ENCODE results near the gene PIK3R1. TPM values are rescaled to one million over a fixed set of nuclear protein-coding genes. Genes with fewer than 3 reads are reported as not detected.

The PIK3R1 gene
- polyA plus RNA-seq, 1 donor: 61.7 TPM

DNA sequence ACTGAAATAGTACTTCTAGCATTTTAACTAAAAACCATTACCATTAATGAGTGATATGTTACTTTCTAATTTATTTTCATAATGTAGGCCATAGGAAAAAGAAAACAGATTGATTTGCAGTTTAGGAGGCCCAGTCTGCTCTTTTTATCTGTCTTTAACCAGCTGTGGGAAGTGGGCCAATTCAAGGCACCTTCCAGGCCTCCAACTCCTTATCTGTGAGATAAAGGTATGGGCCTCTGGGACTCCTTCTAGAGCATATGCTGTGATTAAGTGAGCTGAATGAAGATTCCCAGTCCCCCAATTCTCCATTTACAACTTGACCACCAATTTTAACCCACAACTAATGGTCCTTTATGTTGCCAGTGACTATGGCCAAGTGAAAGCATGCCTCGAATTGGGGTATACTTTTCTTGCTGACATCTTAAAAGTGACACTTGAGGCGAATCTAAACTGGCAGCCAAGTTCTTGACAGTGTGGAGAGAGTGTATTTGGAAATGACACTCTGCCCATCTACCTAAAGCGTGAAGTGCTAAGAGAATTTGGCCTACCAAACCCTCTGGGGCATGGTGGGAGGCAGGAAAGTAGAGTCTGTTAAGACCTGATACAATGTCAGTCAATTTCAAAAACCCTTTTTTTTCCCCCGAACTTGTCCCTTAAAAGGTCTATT, 88.3 kb downstream of the PIK3R1 start:
- Histone ChIP-seq H3K36me3 (ENCODE audit: control insufficient read depth, insufficient read depth, low read length) (peaks cover 16% of the 10 kb centered on the region), H3K4me1 (ENCODE audit: control insufficient read depth, insufficient read depth, low read length) (peaks cover 18% of the 10 kb centered on the region), H3K9me3 (ENCODE audit: control insufficient read depth, low read depth, low read length) (no peaks in the 10 kb centered on the region), H3K27ac (ENCODE audit: low read length) (peak overlapping the region; percentile 23), H3K4me3 (ENCODE audit: low read length) (no peak overlapping the region), H3K27me3 (ENCODE audit: control insufficient read depth, insufficient read depth, low read length) (no peaks in the 10 kb centered on the region)
- WGBS (ENCODE audit: insufficient coverage, low lambda C conversion rate): 17% methylated on average over 1 of the region's 4 CpGs
- DNase-seq: peak; percentile 33 to 67

DNA sequence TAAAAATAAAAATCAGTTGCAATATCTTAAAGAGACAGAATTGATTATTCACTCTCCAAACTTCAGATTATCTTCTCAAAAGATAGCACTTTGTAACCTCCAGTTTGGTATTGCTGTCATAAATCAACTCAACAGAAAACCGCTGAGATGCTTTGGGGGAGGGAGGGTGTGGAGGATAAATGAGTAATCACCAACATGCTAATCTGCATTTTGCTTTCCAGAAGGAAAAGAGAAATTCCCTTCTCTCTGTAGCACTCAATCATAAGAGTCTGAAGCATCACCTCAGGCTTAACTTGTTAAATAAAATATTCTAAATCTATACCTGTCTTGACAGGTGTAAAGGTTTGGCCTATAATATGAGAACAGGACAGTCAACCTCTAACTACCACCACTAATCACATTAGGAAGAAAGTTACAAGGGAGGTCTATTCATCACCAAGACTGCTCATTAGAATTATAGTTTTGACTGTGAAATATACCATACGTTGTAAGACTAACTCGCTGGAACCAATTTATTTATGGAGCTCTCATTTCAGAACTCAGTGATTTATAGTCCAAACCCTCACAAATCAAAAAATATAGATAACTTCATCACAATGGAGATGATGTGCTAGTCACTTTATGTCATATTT, 89.0 kb downstream of the PIK3R1 start:
- peaks cover 11% of the 10 kb centered on the region for H3K36me3 ChIP-seq (ENCODE audit: control insufficient read depth, insufficient read depth, low read length)
- DNase-seq: peak; percentile 26 to 60
- peak overlapping the region; percentile 23 for H3K27ac ChIP-seq (ENCODE audit: low read length)
- no peaks in the 10 kb centered on the region for H3K27me3 ChIP-seq (ENCODE audit: control insufficient read depth, insufficient read depth, low read length)
- no CpG with 5 or more reads among the region's 3 CpGs for WGBS (ENCODE audit: insufficient coverage, low lambda C conversion rate)
- H3K4me3 ChIP-seq (ENCODE audit: low read length): no peak overlapping the region
- peaks cover 18% of the 10 kb centered on the region for H3K4me1 ChIP-seq (ENCODE audit: control insufficient read depth, insufficient read depth, low read length)
- no peaks in the 10 kb centered on the region for H3K9me3 ChIP-seq (ENCODE audit: control insufficient read depth, low read depth, low read length)

DNA sequence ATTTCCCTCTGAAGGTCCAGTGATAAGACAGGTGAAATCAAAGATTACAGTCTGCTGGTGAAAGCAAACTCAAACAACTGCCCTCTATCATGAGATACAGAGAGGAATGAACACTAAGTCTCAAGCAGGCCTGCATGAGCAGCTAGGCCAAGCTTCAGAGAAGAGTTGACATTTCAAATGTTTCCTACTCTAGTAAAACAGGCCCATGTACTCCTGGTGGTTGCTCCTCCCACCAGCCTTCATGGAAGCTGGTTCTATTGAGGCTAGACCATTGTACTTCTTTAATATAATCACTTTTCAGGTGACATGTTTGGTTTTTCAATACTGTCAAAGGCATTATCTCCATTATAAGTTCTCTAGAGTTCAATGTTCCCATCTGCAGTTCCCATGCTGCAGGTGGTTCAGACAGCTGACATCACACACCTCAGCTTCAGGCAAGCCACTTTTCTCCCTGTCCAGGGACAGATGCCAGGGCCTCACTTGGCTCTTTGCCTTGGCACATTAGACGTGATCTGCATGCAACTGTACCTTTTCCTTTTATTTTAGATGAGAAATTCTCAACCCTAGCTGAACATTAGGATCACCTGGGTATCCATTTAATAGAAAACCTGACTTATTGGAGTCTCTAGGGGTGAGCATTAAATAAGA, 89.8 kb downstream of the PIK3R1 start:
- Histone ChIP-seq H3K36me3 (ENCODE audit: control insufficient read depth, insufficient read depth, low read length) (peaks cover 5% of the 10 kb centered on the region), H3K27ac (ENCODE audit: low read length) (no peak overlapping the region), H3K4me1 (ENCODE audit: control insufficient read depth, insufficient read depth, low read length) (peaks cover 18% of the 10 kb centered on the region), H3K4me3 (ENCODE audit: low read length) (no peak overlapping the region), H3K27me3 (ENCODE audit: control insufficient read depth, insufficient read depth, low read length) (no peaks in the 10 kb centered on the region), H3K9me3 (ENCODE audit: control insufficient read depth, low read depth, low read length) (no peaks in the 10 kb centered on the region)
- WGBS (ENCODE audit: insufficient coverage, low lambda C conversion rate): no CpG with 5 or more reads among the region's 1 CpG
- no peak for DNase-seq

DNA sequence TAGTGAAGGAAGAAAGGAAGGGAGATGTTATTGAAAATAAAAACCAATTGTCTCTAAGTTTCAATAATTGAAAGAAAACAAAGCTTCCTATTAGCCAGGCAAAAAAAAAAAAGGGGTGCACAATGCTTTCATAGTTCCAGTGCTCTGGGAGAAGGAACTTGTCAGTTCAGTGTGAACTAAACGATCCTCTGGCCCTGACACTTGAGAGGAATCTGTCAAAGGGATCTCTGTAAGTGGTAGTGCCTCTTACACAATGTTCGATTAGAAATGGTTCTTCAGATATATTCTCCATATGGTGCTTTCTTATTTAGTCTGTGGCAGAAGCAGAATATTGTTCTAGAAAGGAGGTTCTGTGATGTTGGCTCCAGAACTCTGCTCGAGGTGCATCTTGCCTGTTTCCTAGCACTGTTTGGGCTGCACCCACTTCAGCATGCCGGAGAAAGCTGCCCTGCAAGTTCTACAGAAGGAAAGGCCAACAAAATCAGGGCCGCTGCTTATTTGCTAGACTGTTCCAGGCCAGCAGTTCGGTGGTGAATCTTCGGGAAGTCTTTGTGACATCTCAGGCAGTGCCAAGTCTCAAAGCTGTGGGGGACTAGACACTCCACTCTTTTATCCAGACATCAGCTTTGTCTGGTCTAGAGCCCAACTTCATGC, 90.9 kb downstream of the PIK3R1 start:
- Histone ChIP-seq H3K4me1 (ENCODE audit: control insufficient read depth, insufficient read depth, low read length) (peaks cover 18% of the 10 kb centered on the region), H3K27me3 (ENCODE audit: control insufficient read depth, insufficient read depth, low read length) (no peaks in the 10 kb centered on the region), H3K4me3 (ENCODE audit: low read length) (no peak overlapping the region), H3K27ac (ENCODE audit: low read length) (no peak overlapping the region), H3K9me3 (ENCODE audit: control insufficient read depth, low read depth, low read length) (no peaks in the 10 kb centered on the region), H3K36me3 (ENCODE audit: control insufficient read depth, insufficient read depth, low read length) (peaks cover 4% of the 10 kb centered on the region)
- no peak for DNase-seq
- no CpG with 5 or more reads among the region's 7 CpGs for WGBS (ENCODE audit: insufficient coverage, low lambda C conversion rate)

DNA sequence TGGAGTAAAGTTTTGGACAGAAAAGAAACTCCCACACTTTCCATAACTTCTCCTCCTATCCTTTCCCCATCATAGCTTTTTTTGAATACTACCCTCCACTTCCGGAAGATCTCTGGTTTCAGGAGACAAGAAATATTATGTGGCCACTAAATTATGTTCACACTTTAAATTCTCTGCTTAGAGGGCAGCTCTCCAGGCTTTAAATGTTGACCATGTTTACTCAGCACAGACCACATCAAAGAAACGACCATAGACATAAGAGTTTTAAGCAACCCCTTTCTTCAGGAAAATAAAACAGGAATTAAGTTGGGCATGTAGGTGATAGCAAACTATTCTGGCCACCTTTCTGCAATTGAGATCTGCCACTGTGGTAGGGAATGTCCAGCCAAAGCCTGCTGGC, 97.8 kb downstream of the PIK3R1 start:
- 100% methylated on average over 1 of the region's 2 CpGs for WGBS (ENCODE audit: insufficient coverage, low lambda C conversion rate)
- Histone ChIP-seq H3K4me1 (ENCODE audit: control insufficient read depth, insufficient read depth, low read length) (peaks cover 7% of the 10 kb centered on the region), H3K9me3 (ENCODE audit: control insufficient read depth, low read depth, low read length) (no peaks in the 10 kb centered on the region), H3K27me3 (ENCODE audit: control insufficient read depth, insufficient read depth, low read length) (no peaks in the 10 kb centered on the region), H3K36me3 (ENCODE audit: control insufficient read depth, insufficient read depth, low read length) (no peaks in the 10 kb centered on the region), H3K4me3 (ENCODE audit: low read length) (no peak overlapping the region), H3K27ac (ENCODE audit: low read length) (no peak overlapping the region)
- DNase-seq: no peak

DNA sequence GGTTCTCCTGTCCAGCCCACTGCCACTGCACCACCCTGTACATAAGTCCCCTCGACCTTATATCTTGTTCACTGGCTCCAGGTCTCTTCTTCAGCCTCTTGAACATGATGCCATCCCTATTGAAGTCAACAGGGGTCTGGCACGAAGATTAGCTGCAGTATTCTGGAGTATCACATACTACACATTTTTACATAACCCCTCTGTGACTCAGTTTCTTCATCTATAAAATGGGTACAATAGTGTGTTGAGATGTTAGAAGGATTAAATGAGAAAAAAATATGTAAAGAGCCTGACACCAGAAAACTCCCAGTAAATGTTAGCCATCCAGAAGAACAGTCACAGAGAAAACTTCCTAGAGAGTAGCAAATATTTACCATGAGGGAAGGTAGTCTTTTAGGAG, 98.9 kb downstream of the PIK3R1 start:
- H3K27ac ChIP-seq (ENCODE audit: low read length): no peak overlapping the region
- DNase-seq: no peak
- no peaks in the 10 kb centered on the region for H3K36me3 ChIP-seq (ENCODE audit: control insufficient read depth, insufficient read depth, low read length)
- WGBS (ENCODE audit: insufficient coverage, low lambda C conversion rate): 80% methylated on average over 1 of the region's 2 CpGs
- no peaks in the 10 kb centered on the region for H3K27me3 ChIP-seq (ENCODE audit: control insufficient read depth, insufficient read depth, low read length)
- no peaks in the 10 kb centered on the region for H3K9me3 ChIP-seq (ENCODE audit: control insufficient read depth, low read depth, low read length)
- no peak overlapping the region for H3K4me3 ChIP-seq (ENCODE audit: low read length)
- H3K4me1 ChIP-seq (ENCODE audit: control insufficient read depth, insufficient read depth, low read length): peaks cover 13% of the 10 kb centered on the region

DNA sequence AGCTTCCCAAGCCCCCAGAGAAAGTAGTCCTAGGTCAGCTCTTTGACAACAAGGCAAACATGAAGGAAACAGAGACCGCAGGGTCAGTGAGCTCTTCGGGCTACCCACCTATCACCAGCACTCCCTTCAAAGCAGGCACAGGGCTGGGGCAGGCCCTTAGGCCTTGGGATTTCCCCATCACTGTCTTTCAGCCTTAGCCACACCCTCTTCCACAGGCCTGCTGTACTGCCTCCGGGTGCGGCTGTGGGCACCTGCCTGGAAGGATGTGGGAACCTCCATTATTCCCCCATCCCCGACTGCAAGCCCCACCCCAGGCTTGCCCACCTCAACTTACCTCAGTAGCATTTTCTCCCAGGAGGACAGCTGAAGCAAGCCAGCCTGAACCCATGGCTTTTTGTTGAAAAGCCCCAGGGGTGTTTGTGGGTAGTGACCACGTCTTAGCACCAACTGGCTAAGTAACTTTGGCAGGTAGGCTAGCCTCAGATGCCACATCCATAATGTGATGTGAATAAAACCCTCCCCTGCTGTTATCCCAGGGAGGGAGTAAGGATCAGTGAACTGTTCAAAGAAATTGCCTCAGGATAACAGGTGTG, 100.2 kb downstream of the PIK3R1 start:
- Histone ChIP-seq H3K9me3 (ENCODE audit: control insufficient read depth, low read depth, low read length) (no peaks in the 10 kb centered on the region), H3K27ac (ENCODE audit: low read length) (no peak overlapping the region), H3K4me3 (ENCODE audit: low read length) (no peak overlapping the region), H3K4me1 (ENCODE audit: control insufficient read depth, insufficient read depth, low read length) (peaks cover 25% of the 10 kb centered on the region), H3K27me3 (ENCODE audit: control insufficient read depth, insufficient read depth, low read length) (no peaks in the 10 kb centered on the region), H3K36me3 (ENCODE audit: control insufficient read depth, insufficient read depth, low read length) (no peaks in the 10 kb centered on the region)
- no CpG with 5 or more reads among the region's 6 CpGs for WGBS (ENCODE audit: insufficient coverage, low lambda C conversion rate)
- peak in 1 of 2 donors; percentile 23 for DNase-seq

DNA sequence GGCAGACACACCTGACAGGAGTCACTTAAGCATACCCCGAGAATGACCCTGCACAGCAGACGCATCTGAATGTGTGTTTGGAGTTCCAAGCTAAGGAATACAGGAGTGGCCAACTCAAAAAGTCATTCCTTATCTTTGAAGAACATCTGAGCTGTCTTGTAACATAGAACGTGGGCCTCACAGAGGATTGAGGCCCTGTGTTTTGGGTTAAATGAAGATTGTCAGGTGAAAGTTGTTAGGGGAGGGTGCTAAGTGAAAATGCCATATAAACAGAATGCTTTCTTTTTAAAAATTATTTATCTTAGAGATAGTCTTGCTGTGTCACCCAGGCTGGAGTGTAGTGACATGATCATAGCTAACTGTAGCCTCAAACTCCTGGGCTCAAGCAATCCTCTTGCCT, 100.9 kb downstream of the PIK3R1 start:
- H3K27me3 ChIP-seq (ENCODE audit: control insufficient read depth, insufficient read depth, low read length): no peaks in the 10 kb centered on the region
- no CpG with 5 or more reads among the region's 3 CpGs for WGBS (ENCODE audit: insufficient coverage, low lambda C conversion rate)
- H3K4me3 ChIP-seq (ENCODE audit: low read length): no peak overlapping the region
- no peaks in the 10 kb centered on the region for H3K36me3 ChIP-seq (ENCODE audit: control insufficient read depth, insufficient read depth, low read length)
- no peak overlapping the region for H3K27ac ChIP-seq (ENCODE audit: low read length)
- no peak for DNase-seq
- H3K9me3 ChIP-seq (ENCODE audit: control insufficient read depth, low read depth, low read length): no peaks in the 10 kb centered on the region
- peaks cover 25% of the 10 kb centered on the region for H3K4me1 ChIP-seq (ENCODE audit: control insufficient read depth, insufficient read depth, low read length)

DNA sequence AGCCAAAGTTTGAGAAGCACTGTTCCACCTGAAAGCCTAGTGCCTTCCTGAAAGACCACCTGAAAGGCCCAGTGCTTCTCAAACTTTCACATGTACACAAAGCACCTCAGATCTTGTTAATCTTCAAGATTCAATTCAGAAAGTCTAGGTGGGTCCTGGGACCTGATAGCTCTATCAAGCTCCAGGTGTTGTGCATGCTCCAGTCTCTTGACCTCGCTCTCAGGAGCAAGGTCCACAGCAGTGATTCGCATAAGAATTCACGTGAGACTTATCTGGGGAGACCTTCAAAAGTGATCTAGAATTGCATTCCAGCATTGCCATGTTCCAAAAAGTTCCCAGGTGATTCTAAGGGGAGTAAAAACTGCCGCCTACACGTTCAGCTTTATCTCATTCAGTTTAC, 102.1 kb downstream of the PIK3R1 start:
- DNase-seq: peak; percentile 55 to 69
- WGBS (ENCODE audit: insufficient coverage, low lambda C conversion rate): no CpG with 5 or more reads among the region's 5 CpGs
- Histone ChIP-seq H3K27ac (ENCODE audit: low read length) (no peak overlapping the region), H3K36me3 (ENCODE audit: control insufficient read depth, insufficient read depth, low read length) (no peaks in the 10 kb centered on the region), H3K4me1 (ENCODE audit: control insufficient read depth, insufficient read depth, low read length) (peaks cover 25% of the 10 kb centered on the region), H3K27me3 (ENCODE audit: control insufficient read depth, insufficient read depth, low read length) (no peaks in the 10 kb centered on the region), H3K4me3 (ENCODE audit: low read length) (no peak overlapping the region), H3K9me3 (ENCODE audit: control insufficient read depth, low read depth, low read length) (no peaks in the 10 kb centered on the region)
